ENCODE measurements around the gene C11orf68.

Gene C11orf68

DNA sequence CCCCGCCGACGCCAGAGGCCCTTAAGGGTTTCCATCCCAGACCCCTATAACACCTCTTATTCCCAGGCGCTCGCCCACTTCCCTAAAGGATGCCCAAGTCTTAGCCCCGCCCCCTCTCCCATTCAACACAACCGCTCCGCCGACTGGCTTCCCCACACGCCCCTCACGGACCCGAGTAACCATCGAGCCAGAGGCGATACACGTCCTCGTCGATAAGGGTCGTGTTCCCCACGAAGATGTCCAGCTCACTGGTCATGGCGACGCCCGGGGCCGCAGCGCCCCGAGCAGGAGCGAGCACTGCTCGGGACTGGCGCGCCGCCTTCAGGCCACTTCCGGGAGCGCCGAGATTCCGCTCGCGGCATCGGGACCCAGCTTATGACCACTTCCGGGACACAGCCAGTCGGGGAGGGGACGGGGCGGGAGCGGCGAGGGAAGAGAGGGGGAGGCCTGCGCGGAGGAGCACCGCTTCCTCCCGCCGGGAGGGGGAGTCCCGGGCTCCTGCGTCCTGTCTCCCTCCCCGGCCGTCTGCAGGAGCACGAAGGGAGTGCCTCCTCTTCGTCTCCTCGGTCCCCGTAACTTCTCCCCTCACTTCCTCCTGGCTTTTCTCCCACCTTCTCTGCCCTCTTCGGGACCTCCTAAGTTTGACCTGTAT, 30.6 kb downstream of the C11orf68 start, which contains the start of gene FIBP:
Gene FIBP, minus strand, starts transcription at position 309 of the 652 bp plus-strand sequence. Its CDS starts 53 bp downstream, at position 256.
- H3K4me3 ChIP-seq (ENCODE audit: low read depth, low read length): peak within 1 kb of the TSS; percentile 78
- TF ChIP-seq, protein P1, sequence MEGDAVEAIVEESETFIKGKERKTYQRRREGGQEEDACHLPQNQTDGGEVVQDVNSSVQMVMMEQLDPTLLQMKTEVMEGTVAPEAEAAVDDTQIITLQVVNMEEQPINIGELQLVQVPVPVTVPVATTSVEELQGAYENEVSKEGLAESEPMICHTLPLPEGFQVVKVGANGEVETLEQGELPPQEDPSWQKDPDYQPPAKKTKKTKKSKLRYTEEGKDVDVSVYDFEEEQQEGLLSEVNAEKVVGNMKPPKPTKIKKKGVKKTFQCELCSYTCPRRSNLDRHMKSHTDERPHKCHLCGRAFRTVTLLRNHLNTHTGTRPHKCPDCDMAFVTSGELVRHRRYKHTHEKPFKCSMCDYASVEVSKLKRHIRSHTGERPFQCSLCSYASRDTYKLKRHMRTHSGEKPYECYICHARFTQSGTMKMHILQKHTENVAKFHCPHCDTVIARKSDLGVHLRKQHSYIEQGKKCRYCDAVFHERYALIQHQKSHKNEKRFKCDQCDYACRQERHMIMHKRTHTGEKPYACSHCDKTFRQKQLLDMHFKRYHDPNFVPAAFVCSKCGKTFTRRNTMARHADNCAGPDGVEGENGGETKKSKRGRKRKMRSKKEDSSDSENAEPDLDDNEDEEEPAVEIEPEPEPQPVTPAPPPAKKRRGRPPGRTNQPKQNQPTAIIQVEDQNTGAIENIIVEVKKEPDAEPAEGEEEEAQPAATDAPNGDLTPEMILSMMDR (IDR thresholded peaks at IDR 0.05; ENCODE audit: low read depth, low read length): peak; percentile 78

DNA sequence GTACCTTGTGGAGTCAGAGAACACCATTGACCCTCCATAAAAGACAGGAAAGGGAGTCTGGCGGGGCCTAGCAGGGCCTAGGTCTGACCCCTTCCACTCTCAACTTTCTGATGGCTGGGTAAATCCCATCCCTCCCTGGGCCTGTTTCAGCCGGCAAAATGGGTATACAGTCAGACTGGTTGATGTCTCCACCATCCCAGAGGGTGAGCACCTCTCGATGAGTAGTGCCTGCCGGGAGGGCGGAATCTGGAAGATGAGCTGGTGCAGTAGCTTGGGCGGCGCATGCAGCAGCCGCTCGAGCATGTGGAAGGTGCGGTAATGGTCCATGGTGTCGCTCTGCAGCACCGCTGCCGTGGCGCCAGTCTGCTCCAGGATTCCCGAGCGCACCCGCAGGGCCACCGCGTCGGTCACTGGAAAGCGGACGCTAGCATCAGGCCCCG, 31.1 kb downstream of the C11orf68 start:
- H3K4me3 ChIP-seq (ENCODE audit: low read depth, low read length): peak overlapping the region; percentile 78
- TF ChIP-seq, protein P1 (IDR thresholded peaks at IDR 0.05; ENCODE audit: low read depth, low read length): no peak

DNA sequence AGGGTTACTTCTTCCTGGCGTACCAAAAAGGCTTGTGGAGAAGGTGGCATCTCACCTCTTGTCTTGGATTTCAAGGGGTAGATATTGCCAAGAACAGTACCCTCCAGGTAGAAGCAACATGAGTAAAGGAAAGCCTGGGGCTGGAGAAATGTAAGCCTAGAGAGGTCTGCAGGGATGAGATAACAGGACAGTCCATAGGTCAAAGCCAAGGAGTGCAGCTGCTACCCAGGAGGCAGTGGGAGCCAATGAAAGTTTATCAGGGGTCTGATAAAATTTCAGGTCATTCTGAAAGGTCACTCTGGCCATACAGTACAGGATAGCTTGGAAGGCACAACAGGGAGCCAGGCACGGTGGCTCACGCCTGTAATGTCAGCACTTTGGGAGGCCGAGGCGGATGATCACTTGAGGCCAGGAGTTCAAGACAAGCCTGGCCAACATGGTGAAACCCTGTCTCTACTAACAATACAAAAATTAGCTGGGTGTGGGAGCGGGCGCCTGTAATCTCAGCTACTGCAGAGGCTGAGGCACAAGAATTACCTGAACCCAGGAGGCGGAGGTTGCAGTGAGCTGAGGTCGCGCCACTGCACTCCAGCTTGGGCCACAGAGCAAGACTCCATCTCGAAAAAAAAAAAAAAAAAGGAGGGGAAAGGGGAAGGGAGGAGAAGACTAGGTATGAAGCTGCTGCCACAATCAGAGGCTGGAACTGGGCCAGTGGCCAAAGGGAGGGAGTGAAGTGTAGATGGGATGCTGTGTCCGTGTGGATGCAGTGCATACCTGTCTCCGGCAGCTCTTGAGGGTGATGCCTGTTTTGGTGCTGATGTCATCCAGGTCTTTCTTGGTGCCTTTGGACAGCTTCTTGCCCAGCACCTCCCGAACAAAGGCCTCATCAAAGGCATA, 31.8 kb downstream of the C11orf68 start:
- peak overlapping the region; percentile 78 for H3K4me3 ChIP-seq (ENCODE audit: low read depth, low read length)
- TF ChIP-seq, protein P1 (IDR thresholded peaks at IDR 0.05; ENCODE audit: low read depth, low read length): no peak

- TF ChIP-seq, protein P1 (IDR thresholded peaks at IDR 0.05; ENCODE audit: low read depth, low read length): no peak
- H3K4me3 ChIP-seq (ENCODE audit: low read depth, low read length): no peak overlapping the region
Observed at GRCh38 chr11:65885808-65886536, 32.9 kb downstream of the C11orf68 start.

- TF ChIP-seq, protein P1 (IDR thresholded peaks at IDR 0.05; ENCODE audit: low read depth, low read length): no peak
- H3K4me3 ChIP-seq (ENCODE audit: low read depth, low read length): no peak overlapping the region
Observed at GRCh38 chr11:65885231-65885630, 33.6 kb downstream of the C11orf68 start.

GRCh38 chr11:65884716-65885092, 34.2 kb downstream of the C11orf68 start:
- TF ChIP-seq, protein P1 (IDR thresholded peaks at IDR 0.05; ENCODE audit: low read depth, low read length): peak; percentile 99
- no peak overlapping the region for H3K4me3 ChIP-seq (ENCODE audit: low read depth, low read length)

All from WI38 (cell line).